GM19351 (cell line): ENCODE measurements around the gene TCF19.

ENCODE experiments used
- ATAC-seq: cut with Tn5 transposase; IDR thresholded peaks from one replicate; pipeline ENCODE4 v1.9.1; 2021; ENCODE audit warnings: mild to moderate bottlenecking, moderate library complexity; ENCODE audit not compliant: unreplicated experiment

The TCF19 gene

GRCh38 chr6:31202259-31203166 is 44.1 kb downstream of the TCF19 start:
- no peak for ATAC-seq

GRCh38 chr6:31203345-31203979 is 45.1 kb downstream of the TCF19 start:
- peak; percentile 48 for ATAC-seq

- ATAC-seq = no peak
Measured at GRCh38 chr6:31204751-31205145, 46.4 kb downstream of the TCF19 start.

GRCh38 chr6:31205638-31206037 is 47.2 kb downstream of the TCF19 start:
- no peak for ATAC-seq

- no peak for ATAC-seq
Measured at GRCh38 chr6:31208506-31208905, 50.1 kb downstream of the TCF19 start.

- no peak for ATAC-seq
Measured at GRCh38 chr6:31209137-31209536, 50.7 kb downstream of the TCF19 start.

DNA sequence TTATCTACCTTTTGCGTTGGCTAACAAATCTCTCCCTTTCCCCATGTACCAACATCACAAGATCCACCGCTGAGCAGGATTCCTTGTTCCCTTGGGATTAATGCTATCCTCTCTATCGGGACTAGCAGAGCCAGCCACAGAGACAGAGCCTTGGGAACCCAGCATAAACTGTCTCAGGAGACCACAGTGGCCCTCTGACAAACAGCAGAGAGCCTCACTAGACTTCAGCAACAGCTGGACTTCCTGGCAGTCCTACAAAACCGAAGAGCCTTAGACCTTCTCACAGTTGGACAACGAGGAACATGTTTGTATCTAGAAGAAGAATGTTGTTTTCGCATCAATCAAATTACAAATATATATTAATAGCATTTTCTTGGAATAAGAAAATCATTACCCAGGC is 51.7 kb downstream of the TCF19 start:
- ATAC-seq = no peak

- no peak for ATAC-seq
Measured at GRCh38 chr6:31210741-31211532, 52.5 kb downstream of the TCF19 start.
